ENCODE measurements around the gene GLG1.

The GLG1 gene

GRCh38 chr16:74465851-74466685, 140.8 kb downstream of the GLG1 start:
- no peak overlapping the region for H3K27ac ChIP-seq
- H3K27me3 ChIP-seq (ENCODE audit: insufficient read depth, low read depth, severe bottlenecking), result no peaks in the 10 kb centered on the region
- peaks cover 81% of the 10 kb centered on the region for H3K36me3 ChIP-seq
- DNase-seq, result no peak
- H3K4me3 ChIP-seq (ENCODE audit: low read depth, low read length), result no peak overlapping the region
- TF ChIP-seq CTCF (IDR thresholded peaks at IDR 0.05; ENCODE audit: low read depth, low read length), result no peak
- no peaks in the 10 kb centered on the region for H3K9me3 ChIP-seq (ENCODE audit: severe bottlenecking)

- no peak for TF ChIP-seq CTCF (IDR thresholded peaks at IDR 0.05; ENCODE audit: low read depth, low read length)
- no peak for DNase-seq
- H3K27me3 ChIP-seq (ENCODE audit: insufficient read depth, low read depth, severe bottlenecking), result no peaks in the 10 kb centered on the region
- H3K27ac ChIP-seq, result no peak overlapping the region
- H3K9me3 ChIP-seq (ENCODE audit: severe bottlenecking), result no peaks in the 10 kb centered on the region
- H3K4me3 ChIP-seq (ENCODE audit: low read depth, low read length), result no peak overlapping the region
- peaks cover 74% of the 10 kb centered on the region for H3K36me3 ChIP-seq
These were observed 141.6 kb downstream of the GLG1 start for GRCh38 chr16:74465281-74465680.

GRCh38 chr16:74463888-74464287, 143.0 kb downstream of the GLG1 start:
- no peak overlapping the region for H3K27ac ChIP-seq
- no peak for DNase-seq
- H3K36me3 ChIP-seq, result peaks cover 66% of the 10 kb centered on the region
- no peaks in the 10 kb centered on the region for H3K9me3 ChIP-seq (ENCODE audit: severe bottlenecking)
- no peak for TF ChIP-seq CTCF (IDR thresholded peaks at IDR 0.05; ENCODE audit: low read depth, low read length)
- no peak overlapping the region for H3K4me3 ChIP-seq (ENCODE audit: low read depth, low read length)
- no peaks in the 10 kb centered on the region for H3K27me3 ChIP-seq (ENCODE audit: insufficient read depth, low read depth, severe bottlenecking)

GRCh38 chr16:74462361-74462760, 144.6 kb downstream of the GLG1 start:
- H3K27ac ChIP-seq, result no peak overlapping the region
- H3K9me3 ChIP-seq (ENCODE audit: severe bottlenecking), result no peaks in the 10 kb centered on the region
- no peak for DNase-seq
- H3K36me3 ChIP-seq, result peaks cover 61% of the 10 kb centered on the region
- no peak for TF ChIP-seq CTCF (IDR thresholded peaks at IDR 0.05; ENCODE audit: low read depth, low read length)
- no peaks in the 10 kb centered on the region for H3K27me3 ChIP-seq (ENCODE audit: insufficient read depth, low read depth, severe bottlenecking)
- H3K4me3 ChIP-seq (ENCODE audit: low read depth, low read length), result no peak overlapping the region

GRCh38 chr16:74461826-74462225, 145.1 kb downstream of the GLG1 start:
- Histone ChIP-seq H3K27ac (no peak overlapping the region), H3K36me3 (peaks cover 61% of the 10 kb centered on the region), H3K4me3 (ENCODE audit: low read depth, low read length) (no peak overlapping the region), H3K9me3 (ENCODE audit: severe bottlenecking) (no peaks in the 10 kb centered on the region), H3K27me3 (ENCODE audit: insufficient read depth, low read depth, severe bottlenecking) (no peaks in the 10 kb centered on the region)
- DNase-seq, result no peak
- no peak for TF ChIP-seq CTCF (IDR thresholded peaks at IDR 0.05; ENCODE audit: low read depth, low read length)

- DNase-seq, result no peak
- Histone ChIP-seq H3K27ac (no peak overlapping the region), H3K36me3 (peaks cover 66% of the 10 kb centered on the region), H3K27me3 (ENCODE audit: insufficient read depth, low read depth, severe bottlenecking) (no peaks in the 10 kb centered on the region), H3K4me3 (ENCODE audit: low read depth, low read length) (no peak overlapping the region), H3K9me3 (ENCODE audit: severe bottlenecking) (no peaks in the 10 kb centered on the region)
- TF ChIP-seq CTCF (IDR thresholded peaks at IDR 0.05; ENCODE audit: low read depth, low read length), result no peak
These were observed 146.4 kb downstream of the GLG1 start for GRCh38 chr16:74460542-74460941.
